ENCODE data around the gene CFAP61.

CFAP61 gene

DNA sequence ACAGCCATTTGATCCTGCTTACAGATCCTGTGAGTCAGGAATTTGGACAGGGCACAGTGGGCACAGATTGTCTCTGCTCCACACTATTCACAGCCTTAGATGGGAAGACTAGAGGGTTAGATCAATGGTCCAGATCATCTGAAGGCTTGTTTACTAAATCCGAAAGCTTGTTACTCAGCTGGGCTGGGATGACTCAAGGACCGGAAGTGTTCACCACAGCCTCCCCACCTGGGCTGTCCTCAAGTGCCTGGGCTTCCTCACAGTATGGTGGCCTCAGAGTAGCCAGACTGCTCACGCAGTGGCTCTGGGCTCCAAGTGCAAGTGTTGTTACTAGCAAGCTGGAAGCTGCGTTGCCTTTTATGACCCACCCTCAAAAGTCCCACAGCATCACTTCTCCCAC is 240.1 kb downstream of the CFAP61 start:
- Histone ChIP-seq H2AFZ (ENCODE audit: insufficient read depth, low read length, poor library complexity) (no peak overlapping the region), H3K27me3 (ENCODE audit: insufficient read depth, low read length) (peaks cover 2% of the 10 kb centered on the region), H3K79me2 (ENCODE audit: control insufficient read depth, insufficient read depth, low read length, poor library complexity) (no peaks in the 10 kb centered on the region), H3K4me3 (ENCODE audit: low read depth, low read length) (no peak overlapping the region), H2BK120ac (ENCODE audit: insufficient read depth, low read length, poor library complexity) (no peak overlapping the region), H2BK12ac (ENCODE audit: low read length) (no peak overlapping the region), H3K4me2 (ENCODE audit: low read length) (no peak overlapping the region), H3K4me1 (ENCODE audit: control insufficient read depth in 1 of 2, insufficient read depth in 2 of 2, low read length in 2 of 2) (no peaks in the 10 kb centered on the region), H4K12ac (ENCODE audit: low read depth, low read length) (no peak overlapping the region), H3K18ac (ENCODE audit: low read length) (no peak overlapping the region), H3K23ac (ENCODE audit: low read length) (no peak overlapping the region), H3K79me1 (ENCODE audit: low read length) (no peaks in the 10 kb centered on the region), H2BK5ac (ENCODE audit: low read depth, low read length, poor library complexity) (no peak overlapping the region), H2AK5ac (ENCODE audit: low read length) (no peak overlapping the region), H3K27ac (ENCODE audit: low read depth, low read length) (no peak overlapping the region), H3K14ac (ENCODE audit: low read length) (no peak overlapping the region), H3K36me3 (ENCODE audit: control insufficient read depth in 1 of 2, insufficient read depth in 2 of 2, low read length in 2 of 2) (no peaks in the 10 kb centered on the region), H3K9me3 (ENCODE audit: insufficient read depth, low read depth, low read length) (peaks cover 4% of the 10 kb centered on the region), H4K8ac (ENCODE audit: low read depth, low read length) (no peak overlapping the region), H3K9ac (ENCODE audit: low read length) (no peak overlapping the region), H3K4ac (ENCODE audit: low read depth, low read length) (no peak overlapping the region), H4K91ac (ENCODE audit: low read depth, low read length) (no peak overlapping the region)
- whole genome bisulfite sequencing (ENCODE audit: extremely low coverage, insufficient coverage, insufficient read length): no CpG with 5 or more reads among the region's 4 CpGs
- DNase-seq: no peak

DNA sequence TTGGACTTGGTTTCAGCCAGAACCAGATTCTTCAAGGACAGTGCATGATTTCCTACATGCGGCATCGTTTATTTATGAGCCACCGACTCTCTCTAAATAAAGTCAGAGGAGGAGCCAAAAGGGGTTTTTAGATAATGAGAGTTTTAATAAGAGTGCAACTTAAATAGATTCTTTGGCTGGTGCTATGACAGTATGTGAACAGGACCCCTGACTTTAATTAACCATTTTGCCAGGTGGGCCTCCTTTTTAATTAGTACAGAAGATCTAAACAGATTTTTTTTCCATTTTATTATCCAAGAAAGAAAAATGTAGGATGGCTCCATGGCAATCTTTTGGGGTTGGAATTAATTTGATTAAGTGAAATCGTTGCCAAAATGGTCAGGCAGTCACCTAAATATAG is 240.8 kb downstream of the CFAP61 start:
- no peak overlapping the region for H2BK12ac ChIP-seq (ENCODE audit: low read length)
- H3K4ac ChIP-seq (ENCODE audit: low read depth, low read length): no peak overlapping the region
- H2BK120ac ChIP-seq (ENCODE audit: insufficient read depth, low read length, poor library complexity): no peak overlapping the region
- H2AFZ ChIP-seq (ENCODE audit: insufficient read depth, low read length, poor library complexity): no peak overlapping the region
- H3K36me3 ChIP-seq (ENCODE audit: control insufficient read depth in 1 of 2, insufficient read depth in 2 of 2, low read length in 2 of 2): no peaks in the 10 kb centered on the region
- no peak overlapping the region for H2BK5ac ChIP-seq (ENCODE audit: low read depth, low read length, poor library complexity)
- no peaks in the 10 kb centered on the region for H3K4me1 ChIP-seq (ENCODE audit: control insufficient read depth in 1 of 2, insufficient read depth in 2 of 2, low read length in 2 of 2)
- no peaks in the 10 kb centered on the region for H3K79me1 ChIP-seq (ENCODE audit: low read length)
- H3K27me3 ChIP-seq (ENCODE audit: insufficient read depth, low read length): peaks cover 2% of the 10 kb centered on the region
- no peak overlapping the region for H3K4me2 ChIP-seq (ENCODE audit: low read length)
- H3K27ac ChIP-seq (ENCODE audit: low read depth, low read length): no peak overlapping the region
- no peak overlapping the region for H3K23ac ChIP-seq (ENCODE audit: low read length)
- H4K8ac ChIP-seq (ENCODE audit: low read depth, low read length): no peak overlapping the region
- no peak for DNase-seq
- H3K9me3 ChIP-seq (ENCODE audit: insufficient read depth, low read depth, low read length): peaks cover 4% of the 10 kb centered on the region
- no peak overlapping the region for H3K4me3 ChIP-seq (ENCODE audit: low read depth, low read length)
- H3K9ac ChIP-seq (ENCODE audit: low read length): no peak overlapping the region
- no peak overlapping the region for H3K18ac ChIP-seq (ENCODE audit: low read length)
- WGBS (ENCODE audit: extremely low coverage, insufficient coverage, insufficient read length): no CpG with 5 or more reads among the region's 4 CpGs
- no peak overlapping the region for H4K12ac ChIP-seq (ENCODE audit: low read depth, low read length)
- no peak overlapping the region for H2AK5ac ChIP-seq (ENCODE audit: low read length)
- H4K91ac ChIP-seq (ENCODE audit: low read depth, low read length): no peak overlapping the region
- no peaks in the 10 kb centered on the region for H3K79me2 ChIP-seq (ENCODE audit: control insufficient read depth, insufficient read depth, low read length, poor library complexity)
- H3K14ac ChIP-seq (ENCODE audit: low read length): no peak overlapping the region

DNA sequence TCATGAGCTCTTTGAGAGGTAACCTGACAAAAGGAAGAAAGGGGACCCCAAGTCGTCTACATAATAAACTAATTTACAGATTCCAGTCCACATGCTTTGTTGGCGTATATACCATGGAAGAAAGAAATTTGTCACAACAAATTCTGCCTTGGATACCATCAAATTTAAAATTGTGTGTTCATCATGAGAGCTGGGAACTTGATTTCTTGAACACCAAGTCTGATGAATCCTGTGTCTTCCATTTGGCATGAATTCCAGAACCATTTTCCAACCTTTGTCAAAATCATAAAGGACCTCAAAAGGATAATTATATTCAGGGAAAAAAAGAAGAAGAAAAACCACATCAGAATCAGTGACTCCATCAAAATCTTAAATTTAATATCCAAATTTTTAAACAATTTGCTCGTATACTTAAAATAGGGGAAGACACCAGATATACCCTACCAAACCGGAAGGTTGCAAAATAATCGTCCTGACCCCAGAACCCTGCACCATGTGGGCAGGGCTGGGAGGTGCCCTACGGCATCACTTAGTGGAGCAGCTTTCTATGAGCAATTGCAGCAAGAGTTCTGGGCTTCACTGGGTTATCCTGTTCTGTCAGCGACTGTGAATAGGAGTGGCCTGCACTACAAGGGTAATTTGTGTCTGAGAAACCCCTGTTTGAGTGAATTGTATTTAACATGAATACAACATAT is 241.5 kb downstream of the CFAP61 start:
- H3K4me1 ChIP-seq (ENCODE audit: control insufficient read depth in 1 of 2, insufficient read depth in 2 of 2, low read length in 2 of 2): no peaks in the 10 kb centered on the region
- no peak overlapping the region for H4K8ac ChIP-seq (ENCODE audit: low read depth, low read length)
- no peaks in the 10 kb centered on the region for H3K27me3 ChIP-seq (ENCODE audit: insufficient read depth, low read length)
- no peak overlapping the region for H2AFZ ChIP-seq (ENCODE audit: insufficient read depth, low read length, poor library complexity)
- no peak overlapping the region for H3K14ac ChIP-seq (ENCODE audit: low read length)
- H3K79me1 ChIP-seq (ENCODE audit: low read length): no peaks in the 10 kb centered on the region
- no peak overlapping the region for H3K4me2 ChIP-seq (ENCODE audit: low read length)
- H3K79me2 ChIP-seq (ENCODE audit: control insufficient read depth, insufficient read depth, low read length, poor library complexity): no peaks in the 10 kb centered on the region
- no peak overlapping the region for H3K4me3 ChIP-seq (ENCODE audit: low read depth, low read length)
- no peak overlapping the region for H3K23ac ChIP-seq (ENCODE audit: low read length)
- H3K4ac ChIP-seq (ENCODE audit: low read depth, low read length): no peak overlapping the region
- DNase-seq: no peak
- no peak overlapping the region for H2BK12ac ChIP-seq (ENCODE audit: low read length)
- no peak overlapping the region for H2AK5ac ChIP-seq (ENCODE audit: low read length)
- no peak overlapping the region for H4K12ac ChIP-seq (ENCODE audit: low read depth, low read length)
- no CpG with 5 or more reads among the region's 7 CpGs for WGBS (ENCODE audit: extremely low coverage, insufficient coverage, insufficient read length)
- H3K9me3 ChIP-seq (ENCODE audit: insufficient read depth, low read depth, low read length): peaks cover 4% of the 10 kb centered on the region
- H3K36me3 ChIP-seq (ENCODE audit: control insufficient read depth in 1 of 2, insufficient read depth in 2 of 2, low read length in 2 of 2): no peaks in the 10 kb centered on the region
- H3K18ac ChIP-seq (ENCODE audit: low read length): no peak overlapping the region
- H3K27ac ChIP-seq (ENCODE audit: low read depth, low read length): no peak overlapping the region
- no peak overlapping the region for H4K91ac ChIP-seq (ENCODE audit: low read depth, low read length)
- H3K9ac ChIP-seq (ENCODE audit: low read length): no peak overlapping the region
- no peak overlapping the region for H2BK5ac ChIP-seq (ENCODE audit: low read depth, low read length, poor library complexity)
- H2BK120ac ChIP-seq (ENCODE audit: insufficient read depth, low read length, poor library complexity): no peak overlapping the region

- H3K18ac ChIP-seq (ENCODE audit: low read length): no peak overlapping the region
- no peak overlapping the region for H3K14ac ChIP-seq (ENCODE audit: low read length)
- H3K23ac ChIP-seq (ENCODE audit: low read length): no peak overlapping the region
- H3K79me2 ChIP-seq (ENCODE audit: control insufficient read depth, insufficient read depth, low read length, poor library complexity): no peaks in the 10 kb centered on the region
- no peaks in the 10 kb centered on the region for H3K27me3 ChIP-seq (ENCODE audit: insufficient read depth, low read length)
- H3K36me3 ChIP-seq (ENCODE audit: control insufficient read depth in 1 of 2, insufficient read depth in 2 of 2, low read length in 2 of 2): no peaks in the 10 kb centered on the region
- H3K9ac ChIP-seq (ENCODE audit: low read length): no peak overlapping the region
- no peak overlapping the region for H2BK120ac ChIP-seq (ENCODE audit: insufficient read depth, low read length, poor library complexity)
- H3K4me3 ChIP-seq (ENCODE audit: low read depth, low read length): no peak overlapping the region
- H4K8ac ChIP-seq (ENCODE audit: low read depth, low read length): no peak overlapping the region
- no peak overlapping the region for H3K4ac ChIP-seq (ENCODE audit: low read depth, low read length)
- H2BK5ac ChIP-seq (ENCODE audit: low read depth, low read length, poor library complexity): no peak overlapping the region
- no peak overlapping the region for H3K27ac ChIP-seq (ENCODE audit: low read depth, low read length)
- no peaks in the 10 kb centered on the region for H3K4me1 ChIP-seq (ENCODE audit: control insufficient read depth in 1 of 2, insufficient read depth in 2 of 2, low read length in 2 of 2)
- H2AK5ac ChIP-seq (ENCODE audit: low read length): no peak overlapping the region
- H3K79me1 ChIP-seq (ENCODE audit: low read length): no peaks in the 10 kb centered on the region
- no peak overlapping the region for H2BK12ac ChIP-seq (ENCODE audit: low read length)
- no peak overlapping the region for H4K12ac ChIP-seq (ENCODE audit: low read depth, low read length)
- DNase-seq: no peak
- H3K9me3 ChIP-seq (ENCODE audit: insufficient read depth, low read depth, low read length): peaks cover 4% of the 10 kb centered on the region
- no CpG with 5 or more reads among the region's 6 CpGs for WGBS (ENCODE audit: extremely low coverage, insufficient coverage, insufficient read length)
- no peak overlapping the region for H4K91ac ChIP-seq (ENCODE audit: low read depth, low read length)
- no peak overlapping the region for H3K4me2 ChIP-seq (ENCODE audit: low read length)
- H2AFZ ChIP-seq (ENCODE audit: insufficient read depth, low read length, poor library complexity): no peak overlapping the region
These were observed 243.5 kb downstream of the CFAP61 start for GRCh38 chr20:20295621-20296498.

Data from trophoblast cell (in vitro differentiated cells and primary cell).